Daoy (cell line): ENCODE measurements around the gene IQGAP1. TPM values are rescaled to one million over a fixed set of nuclear protein-coding genes. Genes with fewer than 3 reads are reported as not detected.
"Not testable (repeated sequence)": the region's sequence is repeated elsewhere in the genome, so short reads cannot be mapped to it uniquely, and the experiment has no call there.

ENCODE experiments used
- DNase-seq: peaks from one replicate; pipeline ENCODE4 v3.0.0-alpha.2; 2015; ENCODE audit warnings: low read depth
- total RNA-seq: library from RNA; depleted of rRNA; stranded (reverse); fragments of >200 nt; shearing (Covaris generic); gene quantifications from 2 replicates; pipeline ENCODE4 v1.2.3, GENCODE V29; 2014; rRNA removed

The IQGAP1 gene
- 98.5 and 143 TPM in 2 replicates for total RNA-seq

DNA sequence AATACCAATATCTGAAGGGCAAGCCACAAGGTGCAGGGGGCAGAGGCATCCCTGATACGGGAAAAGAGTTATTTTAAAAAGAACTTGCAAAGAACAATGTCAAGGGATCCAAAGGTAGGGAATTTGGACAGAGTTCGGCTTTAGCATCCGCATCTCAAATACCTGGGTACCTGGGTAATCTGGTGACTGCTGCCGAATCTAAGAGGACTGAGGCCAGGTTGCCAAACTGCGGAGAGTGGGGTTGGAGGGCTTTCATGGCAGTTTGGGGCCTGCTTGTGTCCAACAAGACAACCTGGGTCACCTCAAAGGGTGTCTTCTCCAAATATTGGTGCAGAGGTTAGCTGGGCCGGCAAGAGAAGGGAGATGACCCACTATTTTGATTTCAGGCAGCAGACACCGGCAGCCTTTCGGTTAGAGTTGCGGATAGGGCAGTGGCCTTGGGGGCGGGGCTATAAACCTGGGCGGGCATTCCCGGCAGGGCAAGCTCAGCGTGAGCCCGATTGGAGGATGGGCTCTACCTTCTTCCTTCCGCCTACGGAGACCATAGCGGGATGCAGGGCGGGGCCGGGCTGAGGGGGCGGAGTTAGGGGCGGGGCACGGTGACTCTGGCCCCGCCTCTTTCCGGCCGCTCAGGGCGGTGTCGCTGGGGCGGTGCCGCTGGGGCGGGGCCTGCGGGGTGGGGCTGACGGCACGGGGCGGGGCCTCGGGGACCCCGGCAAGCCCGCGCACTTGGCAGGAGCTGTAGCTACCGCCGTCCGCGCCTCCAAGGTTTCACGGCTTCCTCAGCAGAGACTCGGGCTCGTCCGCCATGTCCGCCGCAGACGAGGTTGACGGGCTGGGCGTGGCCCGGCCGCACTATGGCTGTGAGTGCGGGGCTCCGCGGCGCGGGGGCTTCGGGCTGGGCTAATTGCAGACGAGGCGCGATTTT, at the start of gene IQGAP1:
Gene IQGAP1, plus strand, starts transcription at position 709 of the 928 bp plus-strand sequence. Its CDS starts 100 bp downstream, at position 809.
- DNase-seq, result peak; percentile 94

- DNase-seq, result no peak
Observed at GRCh38 chr15:90338532-90338931, 49.5 kb upstream of the IQGAP1 start.

DNA sequence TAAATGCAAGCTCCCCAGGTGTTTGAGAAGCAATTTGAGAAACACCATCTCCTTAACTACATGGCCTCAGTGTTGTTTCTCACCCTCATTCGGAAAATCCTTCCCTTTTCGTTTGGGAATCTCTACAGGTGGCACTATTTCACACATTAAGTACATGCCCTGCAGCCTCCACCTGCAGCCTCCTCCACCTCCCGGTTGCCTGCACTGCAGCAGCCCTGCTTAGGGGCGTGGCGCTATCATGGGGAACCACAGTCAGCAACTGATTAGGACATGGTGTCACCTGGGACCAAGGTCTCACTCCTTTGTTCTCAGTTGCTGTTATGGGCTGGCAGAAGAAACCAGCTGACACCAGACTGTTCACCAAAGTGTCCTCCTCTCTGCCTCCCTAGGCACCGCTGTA, 47.7 kb upstream of the IQGAP1 start:
- DNase-seq, result no peak

DNA sequence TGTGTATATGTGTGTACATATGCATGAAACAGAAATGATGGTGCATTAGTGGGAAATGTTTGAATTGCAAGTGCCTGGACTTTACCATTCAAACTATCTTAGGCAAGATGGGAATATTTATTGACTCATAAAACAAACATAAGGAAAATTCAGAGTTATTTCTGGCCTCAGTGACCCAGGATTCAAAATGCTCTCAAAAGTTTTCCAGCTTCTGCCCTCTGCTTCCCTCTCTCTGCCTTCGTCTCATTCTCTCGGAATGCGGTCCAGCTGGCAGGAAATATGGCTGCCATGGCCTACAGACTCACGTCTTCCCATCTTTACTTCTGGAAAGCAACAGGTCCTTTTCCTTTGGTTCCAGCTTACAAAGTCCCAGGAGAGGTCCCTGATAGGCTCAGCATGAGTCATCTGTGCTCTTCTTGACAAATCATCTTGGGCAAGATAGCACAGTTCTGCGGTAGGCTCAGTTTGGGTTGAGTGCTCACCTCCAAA, 44.7 kb upstream of the IQGAP1 start:
- no peak for DNase-seq

DNA sequence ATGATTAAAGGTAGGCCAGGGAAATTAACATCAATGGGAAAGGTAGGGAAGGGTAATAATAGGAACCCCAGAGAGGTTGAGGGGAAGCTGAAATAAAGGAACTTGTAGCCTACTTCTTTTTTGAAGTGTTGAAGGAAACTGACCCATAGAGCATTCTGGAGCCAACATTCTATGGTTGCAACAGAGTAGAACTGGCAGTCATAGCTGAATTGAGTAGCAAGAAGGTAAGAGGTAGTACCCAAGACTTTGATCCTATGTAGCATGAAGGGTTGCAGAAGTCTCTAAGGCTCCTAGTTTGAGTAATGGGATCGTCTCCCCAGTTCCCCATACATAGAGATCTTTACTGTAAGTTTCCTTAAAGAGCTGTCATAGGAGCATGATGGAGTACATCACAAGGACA, 43.4 kb upstream of the IQGAP1 start:
- no peak for DNase-seq

GRCh38 chr15:90345857-90346256, 42.2 kb upstream of the IQGAP1 start:
- DNase-seq, result no peak

- not testable (repeated sequence) for DNase-seq
Observed at GRCh38 chr15:90347431-90348065, 40.5 kb upstream of the IQGAP1 start.

DNA sequence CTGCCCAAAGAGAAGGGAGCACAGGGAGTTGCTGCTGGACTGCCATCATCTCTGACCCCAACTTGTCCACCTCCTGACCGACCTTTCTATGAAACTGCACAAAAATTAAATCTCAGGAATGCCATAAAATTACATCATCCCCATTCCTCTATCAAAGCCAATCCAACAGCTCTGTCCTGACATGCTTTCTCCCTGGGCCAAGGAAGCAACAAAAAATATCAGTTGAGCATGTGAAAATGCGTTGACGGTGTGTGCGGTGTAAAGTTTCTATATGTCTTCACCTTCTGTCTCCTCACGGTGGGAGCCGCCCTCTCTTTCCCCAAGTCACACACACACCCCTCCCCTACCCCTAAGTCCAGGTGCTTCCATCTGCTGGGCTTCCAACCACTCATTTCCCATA, 39.6 kb upstream of the IQGAP1 start:
- DNase-seq, result no peak

GRCh38 chr15:90349072-90349471, 39.0 kb upstream of the IQGAP1 start:
- DNase-seq, result no peak

DNA sequence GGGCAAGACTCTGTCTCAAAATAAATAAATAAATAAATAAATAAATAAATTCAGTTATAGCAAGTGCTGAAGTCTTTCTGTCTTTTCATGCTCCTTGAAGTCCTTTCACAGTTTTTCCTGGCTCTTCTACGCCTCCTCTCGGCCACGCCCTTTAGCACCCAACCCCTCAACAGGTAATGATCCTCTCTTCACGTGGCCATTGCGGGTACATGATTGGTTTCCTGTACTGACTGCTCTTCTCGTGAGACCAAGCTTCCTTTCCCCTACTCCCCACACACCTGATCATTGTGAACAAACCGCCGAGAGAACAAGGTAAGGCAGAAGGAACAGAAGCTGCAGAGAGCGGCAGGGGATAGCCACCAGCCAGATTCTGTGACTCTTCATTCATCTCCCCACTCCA, 38.2 kb upstream of the IQGAP1 start:
- no peak for DNase-seq

DNA sequence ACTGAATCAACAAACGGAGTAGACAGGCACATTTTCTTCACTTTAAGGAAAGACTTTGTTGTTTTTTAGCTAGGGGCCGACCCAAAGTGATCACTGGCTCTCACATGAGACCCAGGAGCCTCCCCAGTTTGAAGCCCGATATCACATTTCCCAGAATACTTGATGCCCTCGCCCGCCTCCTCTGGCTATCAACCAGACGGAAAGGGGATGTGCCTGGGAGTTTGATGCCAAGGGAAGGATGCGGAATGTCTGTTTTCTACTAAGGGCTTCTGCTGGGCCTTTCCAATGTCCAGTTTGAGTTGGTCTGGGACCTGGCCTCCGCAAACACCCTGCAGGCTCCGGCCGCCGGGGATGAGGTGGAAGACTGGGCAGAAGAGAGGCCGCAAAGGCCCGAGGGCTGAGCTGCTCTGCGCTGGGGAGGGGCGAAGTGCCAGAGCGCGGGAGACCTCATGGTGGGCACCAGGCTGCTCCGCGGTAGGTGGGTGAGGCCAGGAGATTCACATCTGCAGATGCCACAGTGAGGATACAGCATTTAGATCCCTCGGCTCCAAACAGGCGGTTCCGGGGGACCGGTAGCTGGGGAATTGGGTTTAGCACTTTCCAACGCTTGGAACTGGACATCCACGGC, 36.4 kb upstream of the IQGAP1 start:
- DNase-seq, result no peak

GRCh38 chr15:90352107-90352893, 35.7 kb upstream of the IQGAP1 start, which contains the start of gene ZNF774:
Gene ZNF774 (plus strand): TSS chr15:90352284. CDS start chr15:90354661, 2,377 bp downstream.
- DNase-seq, result peak; percentile 95

DNA sequence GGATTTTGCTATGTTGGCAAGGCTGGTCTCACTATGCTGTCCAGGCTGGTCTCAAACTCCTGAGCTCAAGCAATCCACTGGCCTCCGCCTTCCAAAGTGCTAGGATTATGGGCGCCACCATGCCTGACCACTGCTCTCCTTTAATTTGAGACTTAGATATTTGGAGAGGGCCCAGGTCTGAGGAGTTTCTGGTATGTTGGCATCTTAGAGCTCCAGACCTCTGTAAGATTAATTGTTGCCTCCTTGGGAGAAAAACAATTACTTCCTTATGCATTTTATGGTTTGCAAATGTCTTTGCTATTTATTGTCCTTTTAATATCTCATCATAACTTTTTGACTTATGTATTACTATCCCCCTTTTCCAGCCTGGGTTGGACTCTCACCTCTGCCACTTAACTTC, 33.1 kb upstream of the IQGAP1 start:
- no peak for DNase-seq

DNA sequence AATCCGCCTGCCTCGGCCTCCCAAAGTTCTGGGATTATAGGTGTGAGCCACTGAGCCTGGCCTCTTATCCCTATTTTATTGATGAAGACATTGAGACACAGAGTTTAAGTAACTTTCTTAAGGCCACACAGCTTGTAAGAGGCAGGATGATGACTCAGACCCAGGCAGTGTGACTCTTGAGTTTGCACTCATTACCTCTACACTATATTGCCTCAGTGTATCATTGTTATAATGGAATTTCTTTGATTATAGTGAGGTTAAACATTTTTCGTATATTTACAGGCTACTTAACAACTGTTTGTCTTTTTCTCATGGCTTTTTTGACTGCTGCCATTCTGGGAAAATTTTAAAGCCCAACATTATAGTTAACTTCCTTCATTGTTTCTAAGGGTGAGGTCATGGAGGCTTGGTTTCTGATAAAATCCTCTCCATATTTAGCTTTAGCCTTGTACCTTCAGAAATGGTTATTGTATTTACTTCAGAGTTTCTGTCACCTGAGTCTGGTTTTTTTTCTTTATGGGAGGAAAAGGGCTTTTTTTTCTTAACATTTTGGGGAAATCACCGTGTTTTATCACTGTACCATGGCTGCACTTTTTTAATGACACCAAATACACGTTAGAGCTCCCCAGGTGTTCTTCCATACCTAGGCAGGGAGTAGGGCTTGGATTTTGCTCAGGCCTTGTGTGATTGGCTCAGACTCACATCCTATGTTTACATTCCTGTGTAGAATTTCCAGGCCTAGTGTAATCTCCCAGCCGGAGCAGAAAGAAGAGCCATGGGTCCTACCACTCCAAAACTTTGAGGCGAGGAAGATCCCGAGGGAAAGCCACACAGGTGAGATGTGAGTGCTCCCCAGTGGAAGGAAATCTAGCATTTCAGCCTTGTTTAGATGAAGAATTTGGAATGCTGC, 29.7 kb upstream of the IQGAP1 start:
- peak; percentile 30 for DNase-seq

DNA sequence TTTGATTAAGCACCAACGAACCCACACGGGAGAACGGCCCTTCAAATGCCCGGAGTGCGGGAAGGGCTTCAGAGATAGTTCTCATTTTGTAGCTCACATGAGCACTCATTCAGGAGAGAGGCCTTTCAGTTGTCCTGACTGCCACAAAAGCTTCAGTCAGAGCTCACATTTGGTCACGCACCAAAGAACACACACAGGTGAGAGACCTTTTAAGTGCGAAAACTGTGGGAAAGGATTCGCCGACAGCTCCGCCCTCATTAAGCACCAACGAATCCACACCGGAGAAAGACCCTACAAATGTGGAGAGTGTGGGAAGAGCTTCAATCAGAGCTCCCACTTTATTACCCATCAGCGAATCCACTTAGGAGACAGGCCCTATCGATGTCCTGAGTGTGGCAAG, 27.3 kb upstream of the IQGAP1 start:
- no peak for DNase-seq

DNA sequence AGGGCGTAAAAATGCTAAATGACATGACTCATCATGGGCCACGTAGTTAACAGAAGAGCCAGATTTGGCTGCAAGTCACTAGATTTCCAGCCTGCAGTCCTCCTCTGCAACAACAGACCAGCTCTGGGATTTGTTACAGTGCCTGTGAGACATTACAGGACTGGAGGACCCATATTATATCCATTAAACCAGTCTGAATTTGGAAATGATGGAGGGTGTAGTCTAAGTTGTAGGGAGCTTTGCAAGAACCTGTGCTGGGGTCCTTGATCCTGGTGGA, 25.2 kb upstream of the IQGAP1 start:
- peak; percentile 73 for DNase-seq

GRCh38 chr15:90364251-90364650, 23.8 kb upstream of the IQGAP1 start:
- DNase-seq, result peak; percentile 76

DNA sequence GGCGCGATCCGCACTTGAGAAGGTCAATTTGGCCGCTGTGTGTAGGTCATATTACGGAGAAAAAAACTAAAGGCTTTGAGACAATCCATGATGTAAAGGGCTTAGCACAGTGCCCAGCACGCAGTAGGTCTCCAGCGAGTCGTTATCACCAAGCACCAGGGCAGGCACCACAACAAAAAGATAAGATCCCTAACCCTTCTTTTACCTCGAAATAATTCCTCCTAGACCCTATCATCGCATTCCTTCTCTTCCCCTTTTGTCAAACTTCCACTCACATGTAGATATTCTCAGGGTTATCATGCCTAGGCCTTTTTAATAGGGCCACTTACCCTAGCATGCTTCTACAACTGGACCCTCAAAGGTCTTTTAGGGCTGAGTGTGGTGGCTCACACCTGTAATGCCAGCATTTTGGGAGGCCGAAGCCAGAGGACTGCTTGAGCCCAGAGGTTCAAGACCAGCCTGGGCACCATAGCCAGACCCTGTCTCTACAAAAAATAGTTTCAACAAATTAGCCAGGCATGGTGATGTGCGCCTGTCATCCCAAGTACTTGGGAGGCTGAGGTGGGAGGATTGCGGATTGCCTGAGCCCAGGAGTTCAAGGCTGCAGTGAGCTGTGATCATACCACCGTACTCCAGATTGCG, 22.5 kb upstream of the IQGAP1 start:
- no peak for DNase-seq

DNA sequence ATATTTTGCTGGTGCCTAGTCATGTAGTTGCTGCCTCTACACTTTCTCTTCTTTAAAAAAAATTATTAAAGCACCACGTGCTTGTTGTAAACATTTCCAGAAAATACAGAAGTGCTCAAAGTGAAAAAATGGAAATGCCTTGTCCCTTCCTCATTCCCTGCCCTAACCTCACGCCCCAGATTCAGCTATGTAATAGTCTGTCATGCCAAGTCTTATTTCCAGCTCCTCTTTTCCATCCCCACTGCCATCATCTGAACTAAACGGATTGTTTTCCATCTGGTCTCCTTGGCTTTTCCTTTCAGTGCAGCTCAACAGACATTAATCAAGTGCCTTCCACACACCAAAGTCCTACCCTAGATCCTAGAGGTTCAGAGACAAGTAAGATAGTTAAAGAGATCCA, 20.5 kb upstream of the IQGAP1 start:
- no peak for DNase-seq

- DNase-seq, result no peak
Observed at GRCh38 chr15:90375071-90375470, 13.0 kb upstream of the IQGAP1 start.
